Measurements from ENCODE around the gene ACTA1.

Gene ACTA1

DNA sequence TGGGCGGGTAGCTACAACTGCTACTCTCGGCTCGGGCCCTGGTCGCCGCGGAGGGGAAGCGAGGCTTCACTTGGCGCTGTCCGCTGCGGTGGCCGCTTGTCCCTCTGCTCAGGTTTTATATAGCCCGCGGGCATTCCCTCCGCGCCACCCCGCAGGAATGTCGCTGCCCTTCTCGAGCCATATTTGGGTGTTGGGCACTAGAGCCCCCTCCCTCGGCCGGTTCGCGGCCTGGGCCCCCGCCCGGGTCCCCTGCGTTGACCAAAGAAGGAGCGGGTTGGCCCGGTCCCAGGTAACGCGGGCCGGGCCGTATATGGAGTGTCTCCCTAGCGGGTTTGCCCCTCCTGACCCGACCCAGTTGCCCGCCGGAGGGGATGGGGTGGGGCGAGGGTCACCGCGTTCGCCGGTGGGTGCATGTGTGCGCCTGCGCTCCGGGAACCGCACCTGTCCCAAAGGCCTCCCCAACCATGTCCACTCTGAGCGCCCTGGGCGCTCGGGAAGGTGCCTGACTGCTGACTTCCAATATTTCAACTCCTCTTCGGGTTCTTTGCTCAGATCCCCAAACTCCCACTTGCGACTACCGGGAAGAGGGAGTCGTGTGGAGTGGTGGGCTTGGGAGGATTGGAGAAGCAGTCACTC lies at the start of gene ACTA1:
Gene ACTA1 (minus strand): TSS at position 90 of the 636 bp plus-strand sequence. CDS start 979 bp downstream, outside the sequence.
- H3K9ac ChIP-seq = no peak within 1 kb of the TSS
- H3K27me3 ChIP-seq (ENCODE audit: insufficient read depth, low read depth) = no peaks in the 10 kb centered on the region
- H4K20me1 ChIP-seq (ENCODE audit: insufficient read depth) = no peaks in the 10 kb centered on the region
- H3K36me3 ChIP-seq (ENCODE audit: insufficient read depth) = no peaks in the 10 kb centered on the region
- no peak within 1 kb of the TSS for H3K4me3 ChIP-seq (IDR thresholded peaks at IDR 0.05; ENCODE audit: insufficient read depth, low read depth, low read length)
- peaks cover 18% of the 10 kb centered on the region for H3K4me1 ChIP-seq (ENCODE audit: low read depth, poor library complexity, severe bottlenecking)
- TF ChIP-seq, protein P1, sequence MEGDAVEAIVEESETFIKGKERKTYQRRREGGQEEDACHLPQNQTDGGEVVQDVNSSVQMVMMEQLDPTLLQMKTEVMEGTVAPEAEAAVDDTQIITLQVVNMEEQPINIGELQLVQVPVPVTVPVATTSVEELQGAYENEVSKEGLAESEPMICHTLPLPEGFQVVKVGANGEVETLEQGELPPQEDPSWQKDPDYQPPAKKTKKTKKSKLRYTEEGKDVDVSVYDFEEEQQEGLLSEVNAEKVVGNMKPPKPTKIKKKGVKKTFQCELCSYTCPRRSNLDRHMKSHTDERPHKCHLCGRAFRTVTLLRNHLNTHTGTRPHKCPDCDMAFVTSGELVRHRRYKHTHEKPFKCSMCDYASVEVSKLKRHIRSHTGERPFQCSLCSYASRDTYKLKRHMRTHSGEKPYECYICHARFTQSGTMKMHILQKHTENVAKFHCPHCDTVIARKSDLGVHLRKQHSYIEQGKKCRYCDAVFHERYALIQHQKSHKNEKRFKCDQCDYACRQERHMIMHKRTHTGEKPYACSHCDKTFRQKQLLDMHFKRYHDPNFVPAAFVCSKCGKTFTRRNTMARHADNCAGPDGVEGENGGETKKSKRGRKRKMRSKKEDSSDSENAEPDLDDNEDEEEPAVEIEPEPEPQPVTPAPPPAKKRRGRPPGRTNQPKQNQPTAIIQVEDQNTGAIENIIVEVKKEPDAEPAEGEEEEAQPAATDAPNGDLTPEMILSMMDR (conservative IDR thresholded peaks at IDR 0.05; ENCODE audit: low read depth, low read length) = no peak
- H3K4me2 ChIP-seq = no peak within 1 kb of the TSS
- no peak within 1 kb of the TSS for H3K27ac ChIP-seq
- H2AFZ ChIP-seq (ENCODE audit: low read depth) = no peak within 1 kb of the TSS
- no peaks in the 10 kb centered on the region for H3K79me2 ChIP-seq (ENCODE audit: insufficient read depth, low read depth)

DNA sequence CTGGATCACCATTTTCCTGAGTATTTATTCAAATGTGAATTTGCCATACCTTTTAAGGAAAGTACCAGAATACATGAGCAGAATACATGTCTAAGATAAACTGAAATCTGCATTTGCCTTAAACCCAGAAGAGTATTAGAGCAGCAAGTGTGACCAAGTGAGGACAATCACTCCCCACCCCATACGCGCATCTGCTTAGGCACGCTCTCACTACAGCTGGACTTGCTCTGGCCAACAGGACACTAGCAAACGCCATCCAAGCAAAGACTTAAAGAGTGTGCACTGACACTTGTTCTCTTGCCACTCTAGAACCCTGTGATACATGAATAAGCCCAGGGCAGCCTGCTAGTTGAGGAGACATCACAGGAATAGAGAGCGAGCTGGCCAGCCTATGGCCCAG lies 48.6 kb upstream of the ACTA1 start:
- TF ChIP-seq, protein P1 (conservative IDR thresholded peaks at IDR 0.05; ENCODE audit: low read depth, low read length) = no peak
- Histone ChIP-seq H3K4me1 (ENCODE audit: low read depth, poor library complexity, severe bottlenecking) (peaks cover 15% of the 10 kb centered on the region), H3K36me3 (ENCODE audit: insufficient read depth) (peaks cover 5% of the 10 kb centered on the region; the same call in 1 of the 2 replicates), H3K9ac (no peak overlapping the region), H2AFZ (ENCODE audit: low read depth) (no peak overlapping the region), H3K4me2 (no peak overlapping the region), H3K27ac (no peak overlapping the region), H3K4me3 (IDR thresholded peaks at IDR 0.05; ENCODE audit: insufficient read depth, low read depth, low read length) (no peak overlapping the region), H3K27me3 (ENCODE audit: insufficient read depth, low read depth) (no peaks in the 10 kb centered on the region), H3K79me2 (ENCODE audit: insufficient read depth, low read depth) (no peaks in the 10 kb centered on the region), H4K20me1 (ENCODE audit: insufficient read depth) (no peaks in the 10 kb centered on the region)

DNA sequence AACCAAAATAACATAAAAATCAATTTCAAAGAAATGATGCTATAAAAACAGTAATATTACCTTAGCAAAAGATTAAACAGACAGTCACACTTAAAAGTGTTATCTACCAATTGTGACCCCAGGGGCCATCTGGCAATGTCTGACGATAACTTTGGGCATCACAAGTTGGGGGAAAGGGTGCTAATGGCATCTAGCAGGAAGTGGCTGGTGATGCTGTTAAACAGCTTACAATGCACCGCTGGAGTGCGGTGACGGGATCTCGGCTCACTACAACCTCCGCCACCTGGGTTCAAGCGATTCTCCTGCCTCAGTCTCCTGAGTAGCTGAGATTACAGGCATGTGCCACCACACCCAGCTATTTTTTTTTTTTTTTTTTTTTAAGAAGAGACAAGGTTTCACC lies 46.6 kb upstream of the ACTA1 start:
- H3K27me3 ChIP-seq (ENCODE audit: insufficient read depth, low read depth) = no peaks in the 10 kb centered on the region
- H3K79me2 ChIP-seq (ENCODE audit: insufficient read depth, low read depth) = no peaks in the 10 kb centered on the region
- TF ChIP-seq, protein P1 (conservative IDR thresholded peaks at IDR 0.05; ENCODE audit: low read depth, low read length) = no peak
- no peak overlapping the region for H3K27ac ChIP-seq
- H3K4me1 ChIP-seq (ENCODE audit: low read depth, poor library complexity, severe bottlenecking) = peaks cover 15% of the 10 kb centered on the region
- no peaks in the 10 kb centered on the region for H4K20me1 ChIP-seq (ENCODE audit: insufficient read depth)
- H3K4me2 ChIP-seq = no peak overlapping the region
- H3K36me3 ChIP-seq (ENCODE audit: insufficient read depth) = peaks cover 6% of the 10 kb centered on the region; the same call in 1 of the 2 replicates
- no peak overlapping the region for H3K4me3 ChIP-seq (IDR thresholded peaks at IDR 0.05; ENCODE audit: insufficient read depth, low read depth, low read length)
- H3K9ac ChIP-seq = no peak overlapping the region
- no peak overlapping the region for H2AFZ ChIP-seq (ENCODE audit: low read depth)

DNA sequence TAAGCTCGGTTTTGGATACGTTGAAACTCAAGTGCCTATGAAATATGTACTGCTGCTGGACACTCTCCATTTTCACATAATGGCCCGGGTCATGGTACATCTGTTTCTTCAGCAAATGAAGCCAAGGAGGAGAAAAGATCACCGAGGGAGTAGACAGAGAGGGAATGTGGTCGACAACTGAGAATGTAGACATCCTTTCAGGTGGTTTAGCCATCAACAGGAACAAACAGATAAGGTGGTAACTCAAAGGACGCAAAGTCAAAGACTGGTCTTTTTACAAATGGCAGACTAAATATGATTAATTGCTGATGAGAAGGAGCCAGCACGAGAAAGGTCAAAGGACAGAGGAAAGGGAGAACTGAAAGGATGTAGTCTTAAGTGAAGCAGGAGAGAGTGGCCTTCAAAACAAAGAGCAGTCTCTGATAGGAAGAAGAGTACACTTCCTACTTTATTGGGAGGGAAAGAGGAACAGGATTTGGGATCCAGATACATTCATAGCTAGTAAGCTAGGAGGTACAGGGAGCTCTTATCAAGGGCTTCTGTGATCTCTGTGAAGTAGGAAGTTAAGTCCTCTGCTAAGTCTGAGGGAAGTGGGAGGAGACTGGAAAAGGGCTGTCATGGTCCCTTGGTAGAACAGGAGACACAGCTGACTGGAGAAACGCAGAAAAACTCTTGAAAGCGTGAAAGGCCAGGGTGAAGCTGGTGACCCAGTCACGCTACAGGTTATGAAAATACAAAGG lies 45.9 kb upstream of the ACTA1 start:
- H3K27ac ChIP-seq = no peak overlapping the region
- TF ChIP-seq, protein P1 (conservative IDR thresholded peaks at IDR 0.05; ENCODE audit: low read depth, low read length) = no peak
- H3K4me2 ChIP-seq = no peak overlapping the region
- no peaks in the 10 kb centered on the region for H3K79me2 ChIP-seq (ENCODE audit: insufficient read depth, low read depth)
- H2AFZ ChIP-seq (ENCODE audit: low read depth) = no peak overlapping the region
- H3K9ac ChIP-seq = no peak overlapping the region
- H3K4me1 ChIP-seq (ENCODE audit: low read depth, poor library complexity, severe bottlenecking) = peaks cover 15% of the 10 kb centered on the region
- no peaks in the 10 kb centered on the region for H3K27me3 ChIP-seq (ENCODE audit: insufficient read depth, low read depth)
- H3K36me3 ChIP-seq (ENCODE audit: insufficient read depth) = peaks cover 11% of the 10 kb centered on the region
- H3K4me3 ChIP-seq (IDR thresholded peaks at IDR 0.05; ENCODE audit: insufficient read depth, low read depth, low read length) = no peak overlapping the region
- H4K20me1 ChIP-seq (ENCODE audit: insufficient read depth) = no peaks in the 10 kb centered on the region

Data from KMS-11 (cell line).